Measurements from ENCODE around the gene AAK1.
"Not testable (repeated sequence)": the region's sequence is repeated elsewhere in the genome, so short reads cannot be mapped to it uniquely, and the experiment has no call there.

Gene AAK1

GRCh38 chr2:69554568-69554967 lies 89.0 kb downstream of the AAK1 start:
- no peak for TF ChIP-seq CTCF (IDR thresholded peaks at IDR 0.05)
- Histone ChIP-seq H3K9me3 (no peaks in the 10 kb centered on the region), H3K36me3 (no peaks in the 10 kb centered on the region), H3K4me1 (peaks cover 0 to 11% (median 5%) of the 10 kb centered on the region in 4 donors), H3K4me3 (no peak overlapping the region), H3K27me3 (no peaks in the 10 kb centered on the region), H3K27ac (peak overlapping the region; percentile 8)
- no peak for DNase-seq
- intact Hi-C loops (cut with DNase I; ENCODE audit: low total_unique reads) = no loop called here

- no peak for TF ChIP-seq CTCF (IDR thresholded peaks at IDR 0.05)
- Histone ChIP-seq H3K4me3 (no peak overlapping the region), H3K4me1 (peaks cover 0 to 11% (median 4%) of the 10 kb centered on the region in 4 donors), H3K36me3 (no peaks in the 10 kb centered on the region), H3K27ac (no peak overlapping the region), H3K9me3 (no peaks in the 10 kb centered on the region), H3K27me3 (no peaks in the 10 kb centered on the region)
- DNase-seq = no peak
- intact Hi-C loops (cut with DNase I; ENCODE audit: low total_unique reads) = no loop called here
These were observed 89.5 kb downstream of the AAK1 start for GRCh38 chr2:69553991-69554390.

GRCh38 chr2:69550511-69550910 lies 93.0 kb downstream of the AAK1 start:
- H3K27me3 ChIP-seq; intact Hi-C loops (cut with DNase I; ENCODE audit: low total_unique reads); H3K9me3 ChIP-seq; H3K27ac ChIP-seq; H3K36me3 ChIP-seq; H3K4me3 ChIP-seq; DNase-seq: not testable (repeated sequence)
- peaks cover 0 to 23% (median 5%) of the 10 kb centered on the region in 4 donors for H3K4me1 ChIP-seq

GRCh38 chr2:69549421-69549820 lies 94.1 kb downstream of the AAK1 start:
- DNase-seq = no peak
- no peaks in the 10 kb centered on the region for H3K27me3 ChIP-seq
- H3K27ac ChIP-seq = no peak overlapping the region
- intact Hi-C loops (cut with DNase I; ENCODE audit: low total_unique reads) = no loop called here
- peaks cover 0 to 14% (median 0%) of the 10 kb centered on the region in 4 donors for H3K4me1 ChIP-seq
- H3K36me3 ChIP-seq = peaks cover 0 to 2% (median 0%) of the 10 kb centered on the region in 3 donors
- no peak for TF ChIP-seq CTCF (IDR thresholded peaks at IDR 0.05)
- H3K4me3 ChIP-seq = no peak overlapping the region
- no peaks in the 10 kb centered on the region for H3K9me3 ChIP-seq

GRCh38 chr2:69547984-69548715 lies 95.4 kb downstream of the AAK1 start:
- DNase-seq = no peak
- Histone ChIP-seq H3K27ac (no peak overlapping the region), H3K4me3 (no peak overlapping the region), H3K27me3 (no peaks in the 10 kb centered on the region), H3K4me1 (peaks cover 0 to 14% (median 0%) of the 10 kb centered on the region in 4 donors), H3K36me3 (peaks cover 3 to 15% (median 4%) of the 10 kb centered on the region in 3 donors), H3K9me3 (no peaks in the 10 kb centered on the region)
- no peak for TF ChIP-seq CTCF (IDR thresholded peaks at IDR 0.05)
- intact Hi-C loops (cut with DNase I; ENCODE audit: low total_unique reads) = no loop called here

- DNase-seq = no peak
- Histone ChIP-seq H3K36me3 (peaks cover 3 to 30% (median 19%) of the 10 kb centered on the region in 3 donors), H3K9me3 (no peaks in the 10 kb centered on the region), H3K4me1 (peaks cover 0 to 14% (median 0%) of the 10 kb centered on the region in 4 donors), H3K27me3 (no peaks in the 10 kb centered on the region), H3K27ac (no peak overlapping the region), H3K4me3 (no peak overlapping the region)
- no peak for TF ChIP-seq CTCF (IDR thresholded peaks at IDR 0.05)
- intact Hi-C loops (cut with DNase I; ENCODE audit: low total_unique reads) = no loop called here
These were observed 96.9 kb downstream of the AAK1 start for GRCh38 chr2:69546646-69547045.

All from tibial artery (tissue), 4 donors.